A204.1 (cell line): ENCODE measurements around the gene MID1.

Experiments used
- FAIRE-seq: peaks from 2 replicates; lab custom pipeline; 2012; peaks lifted over from hg19 to GRCh38; lab: Jason Lieb, UNC

The MID1 gene

DNA sequence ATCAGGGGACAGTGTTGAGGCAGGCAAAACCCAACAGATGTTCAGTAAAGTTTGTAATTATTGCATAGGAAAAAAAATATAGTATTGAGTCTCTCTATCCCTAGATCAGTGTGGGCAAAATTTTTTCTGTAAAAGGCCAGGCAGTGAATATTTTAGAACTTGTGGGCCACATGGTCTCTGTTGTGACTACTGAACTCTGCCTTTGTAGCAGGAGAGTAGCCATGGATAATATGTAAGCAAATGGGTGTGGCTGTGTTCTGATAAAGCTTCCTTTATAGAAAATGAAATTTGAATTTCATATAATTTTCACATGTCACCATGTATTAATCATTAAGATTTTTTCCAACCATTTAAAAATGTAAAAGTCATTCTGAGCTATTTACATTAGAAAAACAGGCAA lies 193.1 kb downstream of the MID1 start:
- FAIRE-seq, result no peak

- FAIRE-seq, result no peak
Observed at GRCh38 chrX:10423716-10424115, 196.7 kb downstream of the MID1 start.

DNA sequence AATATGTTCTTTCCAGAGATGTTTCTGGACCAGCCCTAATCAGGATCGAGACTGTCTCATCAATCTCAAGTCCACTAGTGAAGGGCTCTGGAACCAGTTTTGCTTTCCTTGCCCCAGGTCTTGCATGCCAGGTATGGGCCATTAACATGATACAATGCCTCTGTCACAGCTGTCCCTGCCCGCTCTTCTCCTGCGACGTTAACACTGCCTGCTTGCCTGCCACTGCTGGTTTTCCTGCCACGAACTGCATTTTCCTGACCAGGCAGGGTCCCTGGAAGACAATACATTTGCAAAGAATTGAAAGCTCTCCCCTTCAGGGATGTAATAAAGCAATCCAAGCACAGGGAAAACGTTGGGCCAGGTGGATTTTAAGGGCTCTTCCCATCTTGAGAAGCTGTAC lies 200.3 kb downstream of the MID1 start:
- FAIRE-seq, result no peak

DNA sequence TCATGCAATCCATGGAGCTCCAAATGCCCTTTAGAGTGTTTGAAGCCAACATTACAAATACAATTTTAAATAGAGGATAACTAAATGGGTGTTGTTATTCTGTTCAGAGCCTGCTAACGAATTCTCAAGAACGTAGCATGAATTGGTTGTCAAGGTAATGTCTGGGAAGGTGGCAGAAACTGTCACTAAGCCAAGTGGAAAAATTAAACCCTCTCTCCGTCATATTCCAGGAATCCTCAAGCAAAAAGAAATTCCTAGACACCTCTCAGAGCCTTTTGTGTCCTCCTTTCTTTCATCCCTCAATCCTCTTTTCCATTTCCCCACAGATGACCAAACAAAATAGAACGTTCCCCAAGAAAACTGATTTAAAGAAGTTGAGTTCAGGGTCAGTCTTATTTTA lies 204.0 kb downstream of the MID1 start:
- no peak for FAIRE-seq

DNA sequence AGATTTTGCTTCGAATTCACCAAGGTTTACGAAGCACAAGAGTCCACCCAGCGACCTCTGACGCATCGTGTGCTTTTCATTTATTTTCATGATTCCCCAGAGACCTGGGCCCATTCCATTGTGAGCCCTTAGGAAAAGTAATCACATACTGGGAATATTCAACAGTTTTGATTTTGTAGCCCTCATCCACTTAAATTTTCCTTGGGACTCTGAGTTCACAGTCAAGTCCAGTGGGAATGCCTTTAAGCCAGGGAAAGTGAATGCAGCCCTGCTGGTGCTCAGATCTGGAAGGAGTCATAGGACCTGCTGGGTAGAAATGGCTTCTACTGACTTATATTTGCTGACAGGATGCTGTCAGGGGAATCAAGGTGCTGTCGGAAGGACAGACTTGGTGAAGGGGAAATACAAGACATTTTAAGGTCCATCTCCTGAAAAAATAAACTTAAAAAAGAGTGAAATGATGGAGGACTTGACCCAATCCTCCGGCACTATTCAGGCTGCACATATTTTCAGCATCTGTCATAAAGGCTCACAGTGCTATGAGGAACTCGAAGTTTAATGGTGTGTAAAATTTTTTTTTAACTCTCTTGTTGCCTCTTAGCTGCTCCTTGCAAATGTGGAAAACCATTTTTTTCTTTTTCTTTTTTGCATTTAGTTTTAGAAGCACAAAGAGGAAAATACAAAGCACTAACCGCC lies 204.9 kb downstream of the MID1 start:
- no peak for FAIRE-seq

DNA sequence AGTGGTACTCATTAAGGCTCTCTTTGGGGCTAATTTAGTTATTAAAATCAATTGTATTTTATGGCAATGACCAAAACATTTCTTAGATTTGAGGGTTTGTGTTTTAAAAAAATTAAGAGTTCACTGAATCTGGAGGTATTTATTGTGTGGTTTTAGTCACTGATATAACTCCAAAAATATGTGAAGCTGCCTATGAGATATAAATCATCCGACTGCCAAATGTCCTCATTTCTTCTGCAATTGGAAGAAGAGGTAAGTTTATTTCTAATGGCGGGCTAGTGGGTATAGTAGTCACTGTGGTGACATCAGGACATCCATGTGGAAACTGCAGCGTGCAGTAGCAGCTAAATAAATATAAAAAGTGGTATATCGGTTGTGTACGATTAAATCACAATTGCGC lies 205.5 kb downstream of the MID1 start:
- no peak for FAIRE-seq

GRCh38 chrX:10414156-10414824 lies 206.1 kb downstream of the MID1 start:
- no peak for FAIRE-seq

DNA sequence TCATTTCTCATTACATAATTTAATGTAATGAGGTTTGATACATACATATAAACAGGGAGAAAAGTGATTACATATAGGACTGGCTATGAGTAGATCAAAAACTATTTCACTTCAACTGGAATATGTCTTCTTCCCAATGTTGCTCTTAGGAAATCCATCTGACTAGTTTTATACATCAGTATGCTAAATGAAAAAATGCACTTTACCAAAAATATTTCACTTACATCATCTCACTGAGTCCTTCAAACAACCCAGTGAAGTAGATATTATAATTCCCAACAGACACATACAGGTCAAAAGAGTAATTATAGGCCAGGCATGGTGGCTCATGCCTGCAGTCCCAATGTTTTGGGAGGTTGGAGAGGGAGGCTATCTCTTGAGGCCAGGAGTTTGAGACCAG lies 215.9 kb downstream of the MID1 start:
- FAIRE-seq, result no peak

- FAIRE-seq, result no peak
Observed at GRCh38 chrX:10401239-10401638, 219.1 kb downstream of the MID1 start.

GRCh38 chrX:10399043-10399741 lies 221.2 kb downstream of the MID1 start:
- no peak for FAIRE-seq

GRCh38 chrX:10398215-10398614 lies 222.2 kb downstream of the MID1 start:
- FAIRE-seq, result no peak

GRCh38 chrX:10397349-10397748 lies 223.0 kb downstream of the MID1 start:
- no peak for FAIRE-seq

GRCh38 chrX:10395643-10396042 lies 224.7 kb downstream of the MID1 start:
- no peak for FAIRE-seq
